Activated CD4-positive, alpha-beta T cell treated with anti-CD3 and anti-CD28 coated beads for 48 hours (primary cell): ENCODE data around the gene ARHGDIA.
"Not testable (repeated sequence)": the region's sequence is repeated elsewhere in the genome, so short reads cannot be mapped to it uniquely, and the experiment has no call there.

Experiments
- DNase-seq: peaks from one replicate; pipeline ENCODE4 v3.0.0-alpha.2; 2020

The ARHGDIA gene

GRCh38 chr17:81840826-81841778 is 30.0 kb downstream of the ARHGDIA start:
- DNase-seq = no peak

GRCh38 chr17:81840059-81840458 is 31.1 kb downstream of the ARHGDIA start:
- not testable (repeated sequence) for DNase-seq

GRCh38 chr17:81839301-81839700 is 31.8 kb downstream of the ARHGDIA start:
- no peak for DNase-seq

GRCh38 chr17:81838753-81839255 is 32.3 kb downstream of the ARHGDIA start:
- DNase-seq = no peak

- DNase-seq = no peak
These were observed 33.5 kb downstream of the ARHGDIA start for GRCh38 chr17:81837641-81838040.

GRCh38 chr17:81834831-81835267 is 36.3 kb downstream of the ARHGDIA start, which contains the start of gene PPP1R27:
TSS of gene PPP1R27 (minus strand) at chr17:81835050. CDS start at chr17:81834953, 97 bp downstream.
- no peak for DNase-seq

- DNase-seq = no peak
These were observed 37.0 kb downstream of the ARHGDIA start for GRCh38 chr17:81833921-81834830.

GRCh38 chr17:81833160-81833920 is 37.8 kb downstream of the ARHGDIA start, which contains the start of gene MCRIP1:
TSS of gene MCRIP1 (minus strand) at chr17:81833291. CDS start at chr17:81824506, 8,785 bp downstream.
- peak; percentile 97 for DNase-seq

- DNase-seq = peak; percentile 70
These were observed 38.5 kb downstream of the ARHGDIA start for GRCh38 chr17:81832608-81833159.

GRCh38 chr17:81831957-81832607 is 39.1 kb downstream of the ARHGDIA start:
- peak; percentile 67 for DNase-seq

GRCh38 chr17:81831563-81831956 is 39.6 kb downstream of the ARHGDIA start:
- peak; percentile 18 for DNase-seq

- DNase-seq = no peak
These were observed 41.3 kb downstream of the ARHGDIA start for GRCh38 chr17:81829858-81830257.

GRCh38 chr17:81828656-81829055 is 42.5 kb downstream of the ARHGDIA start:
- DNase-seq = no peak

- no peak for DNase-seq
These were observed 45.2 kb downstream of the ARHGDIA start for GRCh38 chr17:81825841-81826466.

- no peak for DNase-seq
These were observed 46.5 kb downstream of the ARHGDIA start for GRCh38 chr17:81824595-81824994.

GRCh38 chr17:81823820-81824550 is 47.2 kb downstream of the ARHGDIA start:
- DNase-seq = no peak

- DNase-seq = no peak
These were observed 47.9 kb downstream of the ARHGDIA start for GRCh38 chr17:81822996-81823819.

- no peak for DNase-seq
These were observed 48.9 kb downstream of the ARHGDIA start for GRCh38 chr17:81822312-81822637.

- DNase-seq = peak; percentile 29
These were observed 49.4 kb downstream of the ARHGDIA start for GRCh38 chr17:81821603-81822311.
